ENCODE data around the gene ANKS1B.

The ANKS1B gene

DNA sequence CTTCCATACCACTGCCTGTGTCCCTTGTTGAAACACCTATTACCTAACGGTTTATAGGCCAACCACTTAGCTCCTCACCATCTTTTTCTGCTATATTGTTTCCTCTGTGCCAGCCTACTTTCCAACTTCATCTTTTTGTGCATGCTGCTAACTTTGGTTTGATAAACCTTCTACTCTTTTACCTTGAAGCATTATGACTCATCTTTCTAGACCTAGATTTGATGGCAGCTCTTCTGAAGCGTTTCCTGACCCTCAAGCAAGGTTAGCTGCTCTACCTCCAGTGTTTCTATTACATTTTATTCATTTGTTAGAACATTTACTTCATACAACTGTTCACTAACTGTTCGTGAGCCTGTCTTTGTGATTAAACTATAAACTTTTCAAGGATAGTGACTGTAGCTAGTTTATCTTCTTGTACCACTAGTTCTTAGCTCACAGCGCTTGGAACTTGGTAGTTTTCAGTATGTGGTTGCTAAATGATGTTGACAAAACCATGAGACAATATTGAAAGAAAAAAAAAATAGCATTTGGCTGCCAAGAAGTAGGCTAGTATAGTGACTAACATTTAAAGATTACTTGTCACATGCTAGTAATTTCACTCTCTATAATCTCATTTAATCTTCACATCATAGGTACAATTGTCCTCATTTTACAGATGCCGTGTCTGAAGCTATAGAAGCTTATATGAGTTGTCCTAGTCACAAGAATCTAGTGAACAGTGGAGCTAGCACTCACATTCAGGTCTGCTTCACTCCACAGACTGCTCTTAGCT lies 1260.2 kb downstream of the ANKS1B start:
- no peak for DNase-seq (ENCODE audit: low read depth)
- TF ChIP-seq, protein P1, sequence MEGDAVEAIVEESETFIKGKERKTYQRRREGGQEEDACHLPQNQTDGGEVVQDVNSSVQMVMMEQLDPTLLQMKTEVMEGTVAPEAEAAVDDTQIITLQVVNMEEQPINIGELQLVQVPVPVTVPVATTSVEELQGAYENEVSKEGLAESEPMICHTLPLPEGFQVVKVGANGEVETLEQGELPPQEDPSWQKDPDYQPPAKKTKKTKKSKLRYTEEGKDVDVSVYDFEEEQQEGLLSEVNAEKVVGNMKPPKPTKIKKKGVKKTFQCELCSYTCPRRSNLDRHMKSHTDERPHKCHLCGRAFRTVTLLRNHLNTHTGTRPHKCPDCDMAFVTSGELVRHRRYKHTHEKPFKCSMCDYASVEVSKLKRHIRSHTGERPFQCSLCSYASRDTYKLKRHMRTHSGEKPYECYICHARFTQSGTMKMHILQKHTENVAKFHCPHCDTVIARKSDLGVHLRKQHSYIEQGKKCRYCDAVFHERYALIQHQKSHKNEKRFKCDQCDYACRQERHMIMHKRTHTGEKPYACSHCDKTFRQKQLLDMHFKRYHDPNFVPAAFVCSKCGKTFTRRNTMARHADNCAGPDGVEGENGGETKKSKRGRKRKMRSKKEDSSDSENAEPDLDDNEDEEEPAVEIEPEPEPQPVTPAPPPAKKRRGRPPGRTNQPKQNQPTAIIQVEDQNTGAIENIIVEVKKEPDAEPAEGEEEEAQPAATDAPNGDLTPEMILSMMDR (IDR thresholded peaks at IDR 0.05; ENCODE audit: insufficient read depth, low read depth, low read length, missing control alignments) = no peak
- no peak overlapping the region for H3K4me3 ChIP-seq (ENCODE audit: low read depth, low read length)

GRCh38 chr12:98721204-98721702 lies 1263.5 kb downstream of the ANKS1B start:
- TF ChIP-seq, protein P1 (IDR thresholded peaks at IDR 0.05; ENCODE audit: insufficient read depth, low read depth, low read length, missing control alignments) = no peak
- no peak overlapping the region for H3K4me3 ChIP-seq (ENCODE audit: low read depth, low read length)
- DNase-seq (ENCODE audit: low read depth) = no peak

GRCh38 chr12:98719515-98720504 lies 1264.9 kb downstream of the ANKS1B start:
- H3K4me3 ChIP-seq (ENCODE audit: low read depth, low read length) = no peak overlapping the region
- TF ChIP-seq, protein P1 (IDR thresholded peaks at IDR 0.05; ENCODE audit: insufficient read depth, low read depth, low read length, missing control alignments) = no peak
- no peak for DNase-seq (ENCODE audit: low read depth)

DNA sequence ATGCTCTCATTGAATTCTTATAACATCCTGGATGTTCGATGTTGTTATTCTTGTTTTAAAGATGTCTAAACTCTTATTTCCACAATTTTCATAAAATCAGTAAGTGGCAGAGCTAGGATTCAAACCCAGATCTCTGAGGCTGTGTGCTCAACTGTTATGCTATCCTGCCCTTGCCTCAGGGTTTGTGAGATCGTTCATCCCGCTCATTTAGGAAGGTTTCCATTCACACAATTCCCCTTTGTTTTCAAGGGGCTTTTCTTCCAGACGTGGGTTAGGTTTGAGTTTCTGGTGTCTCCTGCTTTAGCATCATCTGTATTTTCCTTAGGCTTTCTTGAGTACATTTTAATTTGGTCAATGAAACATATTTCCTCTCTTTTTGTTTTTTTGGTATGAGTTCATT lies 1270.3 kb downstream of the ANKS1B start:
- TF ChIP-seq, protein P1 (IDR thresholded peaks at IDR 0.05; ENCODE audit: insufficient read depth, low read depth, low read length, missing control alignments) = no peak
- H3K4me3 ChIP-seq (ENCODE audit: low read depth, low read length) = no peak overlapping the region
- DNase-seq (ENCODE audit: low read depth) = no peak

GRCh38 chr12:98709022-98709421 lies 1275.7 kb downstream of the ANKS1B start:
- H3K4me3 ChIP-seq (ENCODE audit: low read depth, low read length) = no peak overlapping the region
- no peak for DNase-seq (ENCODE audit: low read depth)
- TF ChIP-seq, protein P1 (IDR thresholded peaks at IDR 0.05; ENCODE audit: insufficient read depth, low read depth, low read length, missing control alignments) = no peak

- TF ChIP-seq, protein P1 (IDR thresholded peaks at IDR 0.05; ENCODE audit: insufficient read depth, low read depth, low read length, missing control alignments) = no peak
- no peak for DNase-seq (ENCODE audit: low read depth)
Observed at GRCh38 chr12:98701166-98701565, 1283.6 kb downstream of the ANKS1B start.

More at GRCh38 chr12:98701166-98701565, 1283.6 kb downstream of the ANKS1B start:
- H3K4me3 ChIP-seq (ENCODE audit: low read depth, low read length) = no peak overlapping the region

All from GM12865 (cell line).